H1 (cell line): ENCODE results near the gene RGS6.

Experiments used
- CTBP2 ChIP-seq: IDR thresholded peaks from 2 replicates; pipeline ENCODE4 v1.7.0; 2011; ENCODE audit warnings: borderline replicate concordance, mild to moderate bottlenecking, moderate library complexity, mixed read lengths, low read length; ENCODE audit not compliant: insufficient read depth, insufficient read length
- EZH2 ChIP-seq: fragments of 200-600 bp; sonication (generic); IDR thresholded peaks from 2 replicates; pipeline ENCODE4 v1.7.1; 2012; ENCODE audit warnings: low read depth, mild to moderate bottlenecking, moderate library complexity, low read length, inconsistent platforms; ENCODE audit not compliant: severe bottlenecking
- POLR2AphosphoS5 ChIP-seq: IDR thresholded peaks from 2 replicates; pipeline ENCODE4 v1.6.1; 2011; ENCODE audit warnings: low read depth, low read length
- RFX5 ChIP-seq: IDR thresholded peaks from 2 replicates; pipeline ENCODE4 v1.6.1; 2011; ENCODE audit warnings: low read depth, low read length, improper control_type of control experiment, borderline replicate concordance
- SP4 ChIP-seq: IDR thresholded peaks from 2 replicates; pipeline ENCODE4 v1.6.1; 2012; ENCODE audit warnings: low read length, inconsistent platforms
- SRF ChIP-seq: IDR thresholded peaks from 2 replicates; pipeline ENCODE4 v1.6.1; 2011; ENCODE audit warnings: mild to moderate bottlenecking, low read depth, low read length, moderate library complexity
- TAF1 ChIP-seq: IDR thresholded peaks from 2 replicates; pipeline ENCODE4 v1.6.1; 2011; ENCODE audit warnings: mild to moderate bottlenecking, low read depth, low read length
- TF ChIP-seq, protein P1 (sequence below), 3 experiments: IDR thresholded peaks; 1 replicate in 2 of 3; 2 replicates in 1 of 3; pipeline versions ENCODE4 v1.5.1 to v1.6.1; 2011; ENCODE audit warnings: low read length in 3 of 3, mild to moderate bottlenecking in 3 of 3, inconsistent platforms in 2 of 3, low read depth in 1 of 3, moderate library complexity in 1 of 3; ENCODE audit not compliant: insufficient read depth in 1 of 3; ENCODE audit errors: control extremely low read depth in 1 of 3

DNA sequence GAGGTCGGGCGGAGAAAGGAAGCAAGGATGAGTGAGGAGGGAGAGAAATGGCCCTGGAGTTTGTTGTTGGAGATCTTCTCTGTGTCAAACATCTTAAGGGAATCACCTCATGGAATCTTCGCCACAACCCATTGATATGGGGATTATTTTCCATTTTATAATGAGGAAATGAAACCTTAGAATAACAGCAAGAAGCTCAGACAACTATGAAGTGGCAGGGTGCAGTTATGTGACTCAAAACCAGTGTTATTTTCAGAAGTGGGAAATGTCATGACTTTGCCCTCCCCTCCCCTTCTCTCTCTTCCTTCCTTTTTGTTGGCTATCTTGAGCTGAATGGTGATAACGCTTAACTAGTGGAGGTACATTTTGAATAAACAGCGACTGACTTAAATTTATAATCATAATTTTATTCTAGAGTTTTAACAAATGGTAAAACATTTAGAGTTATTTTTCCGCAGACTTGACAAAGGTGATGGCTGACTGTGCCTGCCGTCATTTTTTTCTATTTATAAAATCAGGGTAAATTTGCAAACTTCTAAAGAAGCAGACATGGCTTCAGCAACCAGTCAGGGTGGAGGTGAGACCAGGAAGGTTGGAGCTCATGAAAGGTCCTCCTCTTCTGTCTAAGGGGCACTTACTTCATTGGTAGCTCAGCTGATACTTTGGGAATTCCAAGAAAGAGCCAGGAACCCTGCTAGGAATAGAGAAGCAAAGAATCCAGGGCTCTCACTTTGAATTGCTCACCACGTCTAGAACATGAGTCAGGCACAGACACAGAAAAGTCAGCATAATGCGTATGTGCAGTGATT lies 232.4 kb downstream of the RGS6 start:
- TF ChIP-seq EZH2 (no peak), RFX5 (no peak), CTBP2 (no peak), SRF (no peak), SP4 (no peak), TAF1 (no peak), POLR2AphosphoS5 (no peak)
- TF ChIP-seq, protein P1, sequence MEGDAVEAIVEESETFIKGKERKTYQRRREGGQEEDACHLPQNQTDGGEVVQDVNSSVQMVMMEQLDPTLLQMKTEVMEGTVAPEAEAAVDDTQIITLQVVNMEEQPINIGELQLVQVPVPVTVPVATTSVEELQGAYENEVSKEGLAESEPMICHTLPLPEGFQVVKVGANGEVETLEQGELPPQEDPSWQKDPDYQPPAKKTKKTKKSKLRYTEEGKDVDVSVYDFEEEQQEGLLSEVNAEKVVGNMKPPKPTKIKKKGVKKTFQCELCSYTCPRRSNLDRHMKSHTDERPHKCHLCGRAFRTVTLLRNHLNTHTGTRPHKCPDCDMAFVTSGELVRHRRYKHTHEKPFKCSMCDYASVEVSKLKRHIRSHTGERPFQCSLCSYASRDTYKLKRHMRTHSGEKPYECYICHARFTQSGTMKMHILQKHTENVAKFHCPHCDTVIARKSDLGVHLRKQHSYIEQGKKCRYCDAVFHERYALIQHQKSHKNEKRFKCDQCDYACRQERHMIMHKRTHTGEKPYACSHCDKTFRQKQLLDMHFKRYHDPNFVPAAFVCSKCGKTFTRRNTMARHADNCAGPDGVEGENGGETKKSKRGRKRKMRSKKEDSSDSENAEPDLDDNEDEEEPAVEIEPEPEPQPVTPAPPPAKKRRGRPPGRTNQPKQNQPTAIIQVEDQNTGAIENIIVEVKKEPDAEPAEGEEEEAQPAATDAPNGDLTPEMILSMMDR (IDR thresholded peaks at IDR 0.05; ENCODE audit: control extremely low read depth in 1 of 3, insufficient read depth in 1 of 3, low read depth in 1 of 3, low read length in 3 of 3): no peak
